Measurements from ENCODE around the gene PTPRJ.

PTPRJ gene

GRCh38 chr11:48047616-48048015 lies 67.3 kb downstream of the PTPRJ start:
- Histone ChIP-seq H3K27ac (ENCODE audit: low read depth, low read length) (no peak overlapping the region), H3K9me3 (ENCODE audit: insufficient read depth, low read depth, low read length) (no peaks in the 10 kb centered on the region), H3K4me1 (ENCODE audit: insufficient read depth, low read length) (peaks cover 11% of the 10 kb centered on the region), H3K27me3 (ENCODE audit: insufficient read depth, low read length) (no peaks in the 10 kb centered on the region), H3K36me3 (ENCODE audit: insufficient read depth, low read length) (no peaks in the 10 kb centered on the region), H3K4me3 (ENCODE audit: low read length) (no peak overlapping the region), H3K9ac (ENCODE audit: low read depth, low read length) (no peak overlapping the region)
- WGBS, result 86% methylated on average over 8 of the region's 8 CpGs

GRCh38 chr11:48049036-48049435 lies 68.7 kb downstream of the PTPRJ start:
- Histone ChIP-seq H3K9me3 (ENCODE audit: insufficient read depth, low read depth, low read length) (no peaks in the 10 kb centered on the region), H3K36me3 (ENCODE audit: insufficient read depth, low read length) (no peaks in the 10 kb centered on the region), H3K4me1 (ENCODE audit: insufficient read depth, low read length) (peaks cover 13% of the 10 kb centered on the region), H3K27me3 (ENCODE audit: insufficient read depth, low read length) (no peaks in the 10 kb centered on the region), H3K9ac (ENCODE audit: low read depth, low read length) (no peak overlapping the region), H3K4me3 (ENCODE audit: low read length) (no peak overlapping the region), H3K27ac (ENCODE audit: low read depth, low read length) (no peak overlapping the region)
- over 99% methylated on average over 6 of the region's 6 CpGs for WGBS

- Histone ChIP-seq H3K27ac (ENCODE audit: low read depth, low read length) (no peak overlapping the region), H3K4me1 (ENCODE audit: insufficient read depth, low read length) (peaks cover 16% of the 10 kb centered on the region), H3K9ac (ENCODE audit: low read depth, low read length) (no peak overlapping the region), H3K36me3 (ENCODE audit: insufficient read depth, low read length) (no peaks in the 10 kb centered on the region), H3K27me3 (ENCODE audit: insufficient read depth, low read length) (no peaks in the 10 kb centered on the region), H3K4me3 (ENCODE audit: low read length) (no peak overlapping the region), H3K9me3 (ENCODE audit: insufficient read depth, low read depth, low read length) (no peaks in the 10 kb centered on the region)
- WGBS, result 91% methylated on average over 3 of the region's 3 CpGs
These were observed 69.9 kb downstream of the PTPRJ start for GRCh38 chr11:48050304-48050703.

- no peaks in the 10 kb centered on the region for H3K36me3 ChIP-seq (ENCODE audit: insufficient read depth, low read length)
- no peaks in the 10 kb centered on the region for H3K9me3 ChIP-seq (ENCODE audit: insufficient read depth, low read depth, low read length)
- H3K27ac ChIP-seq (ENCODE audit: low read depth, low read length), result no peak overlapping the region
- peaks cover 26% of the 10 kb centered on the region for H3K4me1 ChIP-seq (ENCODE audit: insufficient read depth, low read length)
- WGBS, result 96% methylated on average over 6 of the region's 7 CpGs
- no peaks in the 10 kb centered on the region for H3K27me3 ChIP-seq (ENCODE audit: insufficient read depth, low read length)
- no peak overlapping the region for H3K9ac ChIP-seq (ENCODE audit: low read depth, low read length)
- H3K4me3 ChIP-seq (ENCODE audit: low read length), result no peak overlapping the region
These were observed 71.0 kb downstream of the PTPRJ start for GRCh38 chr11:48051217-48051830.

GRCh38 chr11:48052183-48053044 lies 72.1 kb downstream of the PTPRJ start:
- peak overlapping the region; percentile 47 for H3K27ac ChIP-seq (ENCODE audit: low read depth, low read length)
- H3K27me3 ChIP-seq (ENCODE audit: insufficient read depth, low read length), result no peaks in the 10 kb centered on the region
- H3K36me3 ChIP-seq (ENCODE audit: insufficient read depth, low read length), result no peaks in the 10 kb centered on the region
- H3K9me3 ChIP-seq (ENCODE audit: insufficient read depth, low read depth, low read length), result no peaks in the 10 kb centered on the region
- WGBS, result 90% methylated on average over 9 of the region's 9 CpGs
- H3K4me1 ChIP-seq (ENCODE audit: insufficient read depth, low read length), result peaks cover 30% of the 10 kb centered on the region
- H3K9ac ChIP-seq (ENCODE audit: low read depth, low read length), result peak overlapping the region; percentile 20; the same call in 1 of the 2 replicates
- H3K4me3 ChIP-seq (ENCODE audit: low read length), result no peak overlapping the region

GRCh38 chr11:48054994-48055291 lies 74.6 kb downstream of the PTPRJ start:
- H3K36me3 ChIP-seq (ENCODE audit: insufficient read depth, low read length), result no peaks in the 10 kb centered on the region
- no peak overlapping the region for H3K4me3 ChIP-seq (ENCODE audit: low read length)
- WGBS, result 86% methylated on average over 1 of the region's 1 CpG
- no peaks in the 10 kb centered on the region for H3K27me3 ChIP-seq (ENCODE audit: insufficient read depth, low read length)
- H3K27ac ChIP-seq (ENCODE audit: low read depth, low read length), result no peak overlapping the region
- no peak overlapping the region for H3K9ac ChIP-seq (ENCODE audit: low read depth, low read length)
- no peaks in the 10 kb centered on the region for H3K9me3 ChIP-seq (ENCODE audit: insufficient read depth, low read depth, low read length)
- H3K4me1 ChIP-seq (ENCODE audit: insufficient read depth, low read length), result peaks cover 27% of the 10 kb centered on the region

GRCh38 chr11:48055292-48056132 lies 75.2 kb downstream of the PTPRJ start:
- H3K4me3 ChIP-seq (ENCODE audit: low read length), result no peak overlapping the region
- no peaks in the 10 kb centered on the region for H3K36me3 ChIP-seq (ENCODE audit: insufficient read depth, low read length)
- H3K27me3 ChIP-seq (ENCODE audit: insufficient read depth, low read length), result no peaks in the 10 kb centered on the region
- 70% methylated on average over 12 of the region's 12 CpGs for WGBS
- H3K27ac ChIP-seq (ENCODE audit: low read depth, low read length), result peak overlapping the region; percentile 39; the same call in 1 of the 2 replicates
- peaks cover 30% of the 10 kb centered on the region for H3K4me1 ChIP-seq (ENCODE audit: insufficient read depth, low read length)
- H3K9ac ChIP-seq (ENCODE audit: low read depth, low read length), result no peak overlapping the region
- H3K9me3 ChIP-seq (ENCODE audit: insufficient read depth, low read depth, low read length), result no peaks in the 10 kb centered on the region

- peaks cover 30% of the 10 kb centered on the region for H3K4me1 ChIP-seq (ENCODE audit: insufficient read depth, low read length)
- H3K36me3 ChIP-seq (ENCODE audit: insufficient read depth, low read length), result no peaks in the 10 kb centered on the region
- no peaks in the 10 kb centered on the region for H3K9me3 ChIP-seq (ENCODE audit: insufficient read depth, low read depth, low read length)
- 93% methylated on average over 20 of the region's 20 CpGs for WGBS
- H3K9ac ChIP-seq (ENCODE audit: low read depth, low read length), result no peak overlapping the region
- no peak overlapping the region; the same call in 1 of the 2 replicates for H3K27ac ChIP-seq (ENCODE audit: low read depth, low read length)
- no peak overlapping the region for H3K4me3 ChIP-seq (ENCODE audit: low read length)
- H3K27me3 ChIP-seq (ENCODE audit: insufficient read depth, low read length), result no peaks in the 10 kb centered on the region
These were observed 76.2 kb downstream of the PTPRJ start for GRCh38 chr11:48056325-48057183.

GRCh38 chr11:48058064-48058463 lies 77.7 kb downstream of the PTPRJ start:
- Histone ChIP-seq H3K4me1 (ENCODE audit: insufficient read depth, low read length) (peaks cover 21% of the 10 kb centered on the region), H3K27ac (ENCODE audit: low read depth, low read length) (no peak overlapping the region), H3K9ac (ENCODE audit: low read depth, low read length) (no peak overlapping the region), H3K27me3 (ENCODE audit: insufficient read depth, low read length) (no peaks in the 10 kb centered on the region), H3K36me3 (ENCODE audit: insufficient read depth, low read length) (no peaks in the 10 kb centered on the region), H3K9me3 (ENCODE audit: insufficient read depth, low read depth, low read length) (no peaks in the 10 kb centered on the region), H3K4me3 (ENCODE audit: low read length) (no peak overlapping the region)
- WGBS, result 98% methylated on average over 2 of the region's 2 CpGs

GRCh38 chr11:48058788-48059187 lies 78.4 kb downstream of the PTPRJ start:
- Histone ChIP-seq H3K27ac (ENCODE audit: low read depth, low read length) (no peak overlapping the region), H3K4me1 (ENCODE audit: insufficient read depth, low read length) (peaks cover 21% of the 10 kb centered on the region), H3K4me3 (ENCODE audit: low read length) (no peak overlapping the region), H3K27me3 (ENCODE audit: insufficient read depth, low read length) (no peaks in the 10 kb centered on the region), H3K9ac (ENCODE audit: low read depth, low read length) (no peak overlapping the region), H3K9me3 (ENCODE audit: insufficient read depth, low read depth, low read length) (no peaks in the 10 kb centered on the region), H3K36me3 (ENCODE audit: insufficient read depth, low read length) (no peaks in the 10 kb centered on the region)
- 87% methylated on average over 12 of the region's 12 CpGs for WGBS
